ENCODE data around the gene OGFOD3. TPM values are rescaled to one million over a fixed set of nuclear protein-coding genes. Genes with fewer than 3 reads are reported as not detected.

Gene OGFOD3
- total RNA-seq (2021) (25.0 and 30.9 TPM in 2 replicates), Bru-seq, nascent RNA (percentile 52 among the genes with signal in this experiment), BruChase-seq, experiment 1, labeled RNA remaining after a 2-hour chase (percentile 54 among the genes with signal in this experiment), BruChase-seq, experiment 2, labeled RNA remaining after a 6-hour chase (percentile 64 among the genes with signal in this experiment)
- long read RNA-seq, full-length matches to known transcripts, result 16 of 21 reads
- long read RNA-seq, partial matches to known transcripts, result 0 of 21 reads
- long read RNA-seq, other reads (novel, unspliced or antisense), result 5 of 21 reads

- BruUV-seq (replicated peaks), result no TSS peak
- intact Hi-C loops (cut with micrococcal nuclease; ENCODE audit: unreplicated experiment), result loop anchor here (10.0 kb wide), 1 partner anchor 173 kb away; no protein-coding TSS in a partner anchor
- H3K27me3 ChIP-seq (replicated peaks; ENCODE audit: insufficient read depth, low read depth, low read length, poor library complexity), result no peaks in the 10 kb centered on the region
- peak within 1 kb of the TSS; percentile 92 for H3K27ac ChIP-seq (ENCODE audit: low read depth, low read length, poor library complexity, severe bottlenecking)
- ChIA-PET CTCF (interaction anchor here (0.7 kb wide), 1 partner anchor 19 kb away, joined by 3 read pairs; no protein-coding TSS in a partner anchor), POLR2A (ENCODE audit: low non-redundant PET) (no interaction called here)
- peak; percentile 91 for DNase-seq (ENCODE audit: low spot score)
- no peaks in the 10 kb centered on the region for H3K9me3 ChIP-seq (ENCODE audit: low read depth, low read length, poor library complexity, severe bottlenecking)
- TF ChIP-seq CTCF (conservative IDR thresholded peaks at IDR 0.05; ENCODE audit: low read depth, low read length), result no peak
- TF ChIP-seq EZH2 (IDR thresholded peaks at IDR 0.05; ENCODE audit: borderline replicate concordance, low read depth, low read length, poor library complexity, severe bottlenecking), result no peak
- H3K4me1 ChIP-seq (ENCODE audit: insufficient read depth, low read length, poor library complexity, severe bottlenecking), result peaks cover 8% of the 10 kb centered on the region
- peak within 1 kb of the TSS; percentile 84 for H3K4me3 ChIP-seq (ENCODE audit: low read depth, low read length, poor library complexity, severe bottlenecking)
- H3K36me3 ChIP-seq (ENCODE audit: insufficient read depth, low read length, poor library complexity, severe bottlenecking), result peaks cover 2% of the 10 kb centered on the region
These were observed at the start of gene OGFOD3, which contains the start of gene HEXD for GRCh38 chr17:82418001-82418986. Gene OGFOD3, minus strand, starts transcription at chr17:82418586. Its CDS starts 101 bp downstream, at chr17:82418485. Gene HEXD, plus strand, starts transcription at chr17:82418347. Its CDS starts 1,453 bp downstream, at chr17:82419800.

- CTCF ChIA-PET, result no interaction called here
- Histone ChIP-seq H3K27me3 (replicated peaks; ENCODE audit: insufficient read depth, low read depth, low read length, poor library complexity) (no peaks in the 10 kb centered on the region), H3K4me3 (ENCODE audit: low read depth, low read length, poor library complexity, severe bottlenecking) (no peak overlapping the region), H3K4me1 (ENCODE audit: insufficient read depth, low read length, poor library complexity, severe bottlenecking) (no peaks in the 10 kb centered on the region), H3K9me3 (ENCODE audit: low read depth, low read length, poor library complexity, severe bottlenecking) (no peaks in the 10 kb centered on the region), H3K27ac (ENCODE audit: low read depth, low read length, poor library complexity, severe bottlenecking) (no peak overlapping the region), H3K36me3 (ENCODE audit: insufficient read depth, low read length, poor library complexity, severe bottlenecking) (peaks cover 56% of the 10 kb centered on the region)
- no TSS peak for BruUV-seq (replicated peaks)
- DNase-seq (ENCODE audit: low spot score), result no peak
- intact Hi-C loops (cut with micrococcal nuclease; ENCODE audit: unreplicated experiment), result no loop called here
- no peak for TF ChIP-seq CTCF (conservative IDR thresholded peaks at IDR 0.05; ENCODE audit: low read depth, low read length)
- no peak for TF ChIP-seq EZH2 (IDR thresholded peaks at IDR 0.05; ENCODE audit: borderline replicate concordance, low read depth, low read length, poor library complexity, severe bottlenecking)
- POLR2A ChIA-PET (ENCODE audit: low non-redundant PET), result no interaction called here
These were observed 46.7 kb upstream of the OGFOD3 start for GRCh38 chr17:82465023-82465603.

DNA sequence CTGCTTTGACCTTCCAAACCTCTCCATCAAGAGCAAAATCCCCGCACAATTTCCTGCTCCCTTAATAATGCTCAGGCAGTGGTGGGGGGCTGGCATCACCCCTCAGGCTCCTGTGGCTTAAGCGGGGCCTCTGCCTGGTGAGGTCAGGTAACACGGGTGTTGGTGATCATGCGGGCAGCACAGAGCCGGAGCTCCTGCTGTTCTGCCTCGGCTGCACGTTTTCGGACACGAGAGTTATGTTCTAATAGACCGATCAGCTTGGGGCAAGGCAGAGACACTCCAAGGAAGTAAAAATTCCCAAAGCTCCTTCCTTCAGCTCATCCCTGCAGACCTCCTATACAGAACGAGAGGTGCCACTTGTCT is 46.2 kb upstream of the OGFOD3 start:
- TF ChIP-seq CTCF (conservative IDR thresholded peaks at IDR 0.05; ENCODE audit: low read depth, low read length), result no peak
- TF ChIP-seq EZH2 (IDR thresholded peaks at IDR 0.05; ENCODE audit: borderline replicate concordance, low read depth, low read length, poor library complexity, severe bottlenecking), result no peak
- Histone ChIP-seq H3K4me1 (ENCODE audit: insufficient read depth, low read length, poor library complexity, severe bottlenecking) (no peaks in the 10 kb centered on the region), H3K9me3 (ENCODE audit: low read depth, low read length, poor library complexity, severe bottlenecking) (no peaks in the 10 kb centered on the region), H3K27ac (ENCODE audit: low read depth, low read length, poor library complexity, severe bottlenecking) (no peak overlapping the region), H3K36me3 (ENCODE audit: insufficient read depth, low read length, poor library complexity, severe bottlenecking) (peaks cover 55% of the 10 kb centered on the region), H3K4me3 (ENCODE audit: low read depth, low read length, poor library complexity, severe bottlenecking) (no peak overlapping the region), H3K27me3 (replicated peaks; ENCODE audit: insufficient read depth, low read depth, low read length, poor library complexity) (no peaks in the 10 kb centered on the region)
- BruUV-seq (replicated peaks), result no TSS peak
- CTCF ChIA-PET, result no interaction called here
- POLR2A ChIA-PET (ENCODE audit: low non-redundant PET), result no interaction called here
- DNase-seq (ENCODE audit: low spot score), result no peak
- intact Hi-C loops (cut with micrococcal nuclease; ENCODE audit: unreplicated experiment), result no loop called here

All from A673 (cell line).